Measurements from ENCODE around the gene PPP2R2B.

DNA sequence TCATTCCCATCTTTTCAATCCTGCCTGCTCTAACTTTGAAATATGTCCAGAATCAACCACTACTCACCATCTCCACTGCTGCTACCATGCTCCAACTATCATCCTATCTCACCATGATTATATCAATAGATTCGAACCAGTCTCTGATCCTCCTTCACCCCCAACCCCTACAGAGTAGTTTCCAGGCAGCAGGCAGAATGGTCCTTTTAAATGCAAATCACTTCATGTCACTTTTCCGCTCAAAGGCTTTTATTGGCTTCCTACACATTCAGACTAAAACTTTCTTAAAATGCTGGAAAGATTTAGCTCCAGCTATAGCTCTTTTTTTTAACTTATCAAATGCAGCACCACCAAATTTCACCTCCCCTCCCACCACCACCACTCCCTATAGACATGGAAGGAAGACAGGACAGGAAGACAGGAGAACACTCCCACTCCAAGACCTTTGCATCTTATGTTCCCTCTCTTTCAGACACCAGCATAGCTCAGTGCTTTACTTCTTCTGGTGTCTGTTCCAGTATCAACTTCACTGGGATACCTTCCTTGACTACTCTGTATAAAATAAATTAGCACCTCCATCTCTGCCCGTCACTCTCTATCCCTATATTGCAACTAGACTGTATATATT is 9.9 kb upstream of the PPP2R2B start:
- TF ChIP-seq, protein P1, sequence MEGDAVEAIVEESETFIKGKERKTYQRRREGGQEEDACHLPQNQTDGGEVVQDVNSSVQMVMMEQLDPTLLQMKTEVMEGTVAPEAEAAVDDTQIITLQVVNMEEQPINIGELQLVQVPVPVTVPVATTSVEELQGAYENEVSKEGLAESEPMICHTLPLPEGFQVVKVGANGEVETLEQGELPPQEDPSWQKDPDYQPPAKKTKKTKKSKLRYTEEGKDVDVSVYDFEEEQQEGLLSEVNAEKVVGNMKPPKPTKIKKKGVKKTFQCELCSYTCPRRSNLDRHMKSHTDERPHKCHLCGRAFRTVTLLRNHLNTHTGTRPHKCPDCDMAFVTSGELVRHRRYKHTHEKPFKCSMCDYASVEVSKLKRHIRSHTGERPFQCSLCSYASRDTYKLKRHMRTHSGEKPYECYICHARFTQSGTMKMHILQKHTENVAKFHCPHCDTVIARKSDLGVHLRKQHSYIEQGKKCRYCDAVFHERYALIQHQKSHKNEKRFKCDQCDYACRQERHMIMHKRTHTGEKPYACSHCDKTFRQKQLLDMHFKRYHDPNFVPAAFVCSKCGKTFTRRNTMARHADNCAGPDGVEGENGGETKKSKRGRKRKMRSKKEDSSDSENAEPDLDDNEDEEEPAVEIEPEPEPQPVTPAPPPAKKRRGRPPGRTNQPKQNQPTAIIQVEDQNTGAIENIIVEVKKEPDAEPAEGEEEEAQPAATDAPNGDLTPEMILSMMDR (IDR thresholded peaks at IDR 0.05; ENCODE audit: low read depth, low read length), result no peak
- no peak for TF ChIP-seq POLR2A (IDR thresholded peaks at IDR 0.05; ENCODE audit: extremely low read depth, insufficient read length)
- TF ChIP-seq MAX (IDR thresholded peaks at IDR 0.05; ENCODE audit: low read depth, low read length), result no peak
